Measurements from ENCODE around the gene TMEM117. TPM values are rescaled to one million over a fixed set of nuclear protein-coding genes. Genes with fewer than 3 reads are reported as not detected.

TMEM117 gene
- total and polyA plus RNA-seq, 10 of the 15 experiments (the other 5 are each of a cell fraction or from before 2014, with no cell fraction given), result 3.1 to 8.2 (median 6.1) TPM

DNA sequence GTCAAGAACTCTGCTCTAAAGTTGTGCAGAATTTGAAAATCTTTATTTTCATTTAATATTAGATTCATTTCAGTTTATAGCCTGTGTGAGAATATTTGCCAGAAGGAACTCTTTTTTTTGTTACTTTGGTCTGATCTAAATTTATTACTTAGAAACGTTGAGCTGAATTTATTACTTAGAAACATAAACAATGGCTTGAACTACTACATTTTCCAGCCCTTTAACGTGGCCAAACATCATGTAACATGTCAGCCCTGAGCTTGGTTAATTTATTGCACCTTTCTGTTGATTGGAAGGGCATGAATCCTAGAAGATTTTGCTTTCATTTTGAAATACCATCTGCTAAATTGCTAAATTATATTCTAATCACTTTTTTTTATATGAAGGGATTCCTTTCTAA is 241.4 kb downstream of the TMEM117 start (continued):
- TF ChIP-seq PML (IDR thresholded peaks at IDR 0.05; ENCODE audit: low read length) (no peak), SRF (IDR thresholded peaks at IDR 0.05; ENCODE audit: low read depth in 2 of 2, low read length in 2 of 2) (no peak), TCF3 (IDR thresholded peaks at IDR 0.05; ENCODE audit: borderline replicate concordance, insufficient read depth, low read depth, low read length) (no peak), RAD21 (IDR thresholded peaks at IDR 0.05; ENCODE audit: insufficient read depth, low read depth, low read length) (no peak)

GRCh38 chr12:44078273-44078672 is 242.4 kb downstream of the TMEM117 start:
- peak; percentile 47 for FAIRE-seq
- BruUV-seq (replicated peaks), result no TSS peak
- Histone ChIP-seq H3K9ac (ENCODE audit: control insufficient read depth, insufficient read depth, low read length) (no peak overlapping the region), H2AFZ (ENCODE audit: control insufficient read depth, low read depth, low read length) (no peak overlapping the region), H3K4me1 (ENCODE audit: control insufficient read depth, insufficient read depth, low read length) (no peaks in the 10 kb centered on the region), H3K27me3 (replicated peaks in 1 of 2; ENCODE audit: control insufficient read depth in 2 of 2, insufficient read depth in 2 of 2, low read length in 1 of 2) (no peaks in the 10 kb centered on the region), H3K4me2 (ENCODE audit: control insufficient read depth, insufficient read depth) (no peak overlapping the region), H3K27ac (ENCODE audit: control insufficient read depth, insufficient read depth) (no peak overlapping the region), H4K20me1 (ENCODE audit: control insufficient read depth, insufficient read depth) (no peaks in the 10 kb centered on the region), H3K4me3 (no peak overlapping the region), H3K9me3 (replicated peaks; ENCODE audit: control insufficient read depth, insufficient read depth, low read length) (no peaks in the 10 kb centered on the region; the same call in 2 of the 3 replicates), H3K79me2 (ENCODE audit: control insufficient read depth, insufficient read depth, low read length) (no peaks in the 10 kb centered on the region), H3K36me3 (ENCODE audit: control insufficient read depth in 2 of 2, insufficient read depth in 2 of 2, low read length in 1 of 2) (no peaks in the 10 kb centered on the region)
- ChIA-PET POLR2A (no interaction called here), CTCF (no interaction called here), RAD21 (ENCODE audit: unreplicated experiment) (no interaction called here), SMC1A (ENCODE audit: uncharacterized antibody, unreplicated experiment) (no interaction called here)
- in situ Hi-C loops (cut with MboI) (no loop called here), intact Hi-C loops (cut with micrococcal nuclease; ENCODE audit: unreplicated experiment) (no loop called here)
- DNase-seq (ENCODE audit: low read depth, low spot score), result no peak
- ATAC-seq, result no peak
- 61% methylated on average over 4 of the region's 4 CpGs for WGBS (ENCODE audit: insufficient coverage, insufficient replicate concordance, low lambda C conversion rate, missing lambda C conversion rate)
- no peak for TF ChIP-seq GATAD2B (conservative IDR thresholded peaks at IDR 0.05; ENCODE audit: low read depth)
- TF ChIP-seq SRF (IDR thresholded peaks at IDR 0.05; ENCODE audit: low read depth in 2 of 2, low read length in 2 of 2), result no peak
- TF ChIP-seq CREB1 (IDR thresholded peaks at IDR 0.05; ENCODE audit: low read depth), result no peak
- no peak for TF ChIP-seq CEBPZ (IDR thresholded peaks at IDR 0.05; ENCODE audit: low read depth, low read length)
- no peak for TF ChIP-seq FOXK2 (IDR thresholded peaks at IDR 0.05)
- no peak for TF ChIP-seq POLR2AphosphoS2 (IDR thresholded peaks at IDR 0.05; ENCODE audit: low read depth, low read length)
